Thoracic aorta (tissue), 2 donors: Measurements from ENCODE around the gene TTN. TPM values are rescaled to one million over a fixed set of nuclear protein-coding genes. Genes with fewer than 3 reads are reported as not detected.

ENCODE experiments used
- ATAC-seq: fragments of 150-250 bp; one replicate; pipeline ENCODE4 v1.8.0; 2017; ENCODE audit warnings: low read depth; ENCODE audit not compliant: insufficient number of reproducible peaks, low FRiP score
- DNase-seq: peaks from one replicate; pipeline ENCODE4 v3.0.0-alpha.2; 2020; ENCODE audit warnings: low spot score
- H3K27ac ChIP-seq, 2 donors: fragments of 200-600 bp; sonication (generic); 1 replicate in 1 of 2; 2 replicates in 1 of 2; pipeline ENCODE4 v1.5.1; 2016; ENCODE audit warnings: mild to moderate bottlenecking in 2 of 2, moderate library complexity in 2 of 2
- H3K27me3 ChIP-seq: fragments of 200-600 bp; sonication (generic); replicated peaks from 2 replicates; pipeline ENCODE4 v1.6.0; 2016; ENCODE audit warnings: mild to moderate bottlenecking; ENCODE audit not compliant: insufficient read depth
- H3K36me3 ChIP-seq: fragments of 200-600 bp; sonication (generic); one replicate; pipeline ENCODE4 v1.5.1; 2016
- H3K4me1 ChIP-seq, 2 donors: fragments of 200-600 bp; sonication (generic); 1 replicate in 1 of 2; 2 replicates in 1 of 2; pipeline versions ENCODE4 v1.5.1 to v1.6.0; 2016; ENCODE audit warnings: low read depth in 2 of 2, mild to moderate bottlenecking in 1 of 2; ENCODE audit not compliant: control insufficient read depth in 1 of 2
- H3K4me3 ChIP-seq: fragments of 200-600 bp; sonication (generic); 2 replicates; pipeline ENCODE4 v1.5.1; 2016; ENCODE audit warnings: mild to moderate bottlenecking
- H3K9me3 ChIP-seq: fragments of 200-600 bp; sonication (generic); 2 replicates; pipeline ENCODE4 v1.5.1; 2016
- total RNA-seq, 2 donors: library from RNA; depleted of rRNA; stranded (reverse); fragments of >200 nt; gene quantifications; one replicate each; pipeline versions ENCODE4 v1.1.0 to v1.2.3, GENCODE V29; 2016
- TF ChIP-seq, protein P1 (sequence below): fragments of 200-600 bp; sonication (generic); IDR thresholded peaks from one replicate; pipeline ENCODE4 v1.5.1; 2019; ENCODE audit warnings: antibody characterized with exemption

TTN gene
- total RNA-seq, 2 donors from 2014 or later: 7.0 to 16.4 TPM

GRCh38 chr2:178722296-178722695 is 84.9 kb downstream of the TTN start:
- ATAC-seq: no peak
- H3K36me3 ChIP-seq: no peaks in the 10 kb centered on the region
- no peaks in the 10 kb centered on the region for H3K27me3 ChIP-seq
- H3K9me3 ChIP-seq: peaks cover 3% of the 10 kb centered on the region
- no peaks in the 10 kb centered on the region for H3K4me1 ChIP-seq
- no peak for DNase-seq
- TF ChIP-seq, protein P1, sequence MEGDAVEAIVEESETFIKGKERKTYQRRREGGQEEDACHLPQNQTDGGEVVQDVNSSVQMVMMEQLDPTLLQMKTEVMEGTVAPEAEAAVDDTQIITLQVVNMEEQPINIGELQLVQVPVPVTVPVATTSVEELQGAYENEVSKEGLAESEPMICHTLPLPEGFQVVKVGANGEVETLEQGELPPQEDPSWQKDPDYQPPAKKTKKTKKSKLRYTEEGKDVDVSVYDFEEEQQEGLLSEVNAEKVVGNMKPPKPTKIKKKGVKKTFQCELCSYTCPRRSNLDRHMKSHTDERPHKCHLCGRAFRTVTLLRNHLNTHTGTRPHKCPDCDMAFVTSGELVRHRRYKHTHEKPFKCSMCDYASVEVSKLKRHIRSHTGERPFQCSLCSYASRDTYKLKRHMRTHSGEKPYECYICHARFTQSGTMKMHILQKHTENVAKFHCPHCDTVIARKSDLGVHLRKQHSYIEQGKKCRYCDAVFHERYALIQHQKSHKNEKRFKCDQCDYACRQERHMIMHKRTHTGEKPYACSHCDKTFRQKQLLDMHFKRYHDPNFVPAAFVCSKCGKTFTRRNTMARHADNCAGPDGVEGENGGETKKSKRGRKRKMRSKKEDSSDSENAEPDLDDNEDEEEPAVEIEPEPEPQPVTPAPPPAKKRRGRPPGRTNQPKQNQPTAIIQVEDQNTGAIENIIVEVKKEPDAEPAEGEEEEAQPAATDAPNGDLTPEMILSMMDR: no peak
- no peak overlapping the region for H3K4me3 ChIP-seq
- no peak overlapping the region for H3K27ac ChIP-seq

DNA sequence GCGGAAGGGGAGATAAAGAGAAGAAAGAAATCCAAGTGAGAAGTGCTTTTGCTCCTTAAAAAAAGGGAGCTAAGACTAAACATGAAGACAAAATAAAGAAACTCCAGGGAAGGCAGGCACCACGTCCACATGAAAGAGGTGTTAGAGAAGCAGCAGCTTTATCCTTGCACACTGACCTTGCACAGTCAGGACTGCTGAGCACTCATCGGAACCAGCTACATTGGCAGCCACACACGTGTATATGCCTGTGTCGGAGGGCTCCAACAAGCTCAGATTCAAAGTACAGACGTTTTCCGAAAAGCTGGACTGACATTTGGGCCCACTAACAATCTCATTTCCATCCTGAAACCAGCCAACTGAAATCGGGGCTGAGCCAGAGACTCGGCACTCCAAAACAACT is 88.2 kb downstream of the TTN start:
- DNase-seq (no peak), ATAC-seq (no peak)
- Histone ChIP-seq H3K9me3 (no peaks in the 10 kb centered on the region), H3K4me3 (no peak overlapping the region), H3K36me3 (no peaks in the 10 kb centered on the region), H3K4me1 (no peaks in the 10 kb centered on the region), H3K27me3 (no peaks in the 10 kb centered on the region), H3K27ac (no peak overlapping the region)
- TF ChIP-seq, protein P1: no peak

DNA sequence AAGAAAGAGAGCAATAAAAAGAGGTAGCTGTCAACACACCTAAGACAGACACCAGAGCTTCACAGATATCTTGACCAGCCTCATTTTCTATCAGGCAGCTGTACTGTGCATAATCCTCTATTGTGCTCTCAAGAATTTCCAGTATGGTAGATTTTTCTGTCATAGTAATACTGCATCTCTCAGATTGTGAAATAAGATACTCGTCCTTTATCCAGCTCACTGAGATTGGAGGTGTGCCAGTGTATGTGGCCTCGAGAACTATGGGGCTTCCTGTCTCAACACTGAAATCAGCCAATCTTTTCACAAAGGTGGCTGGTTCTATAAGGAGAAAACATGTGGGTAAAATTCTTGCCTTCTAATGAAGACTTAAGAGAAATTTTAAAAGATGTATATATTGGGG is 88.9 kb downstream of the TTN start:
- no peaks in the 10 kb centered on the region for H3K4me1 ChIP-seq
- TF ChIP-seq, protein P1: no peak
- no peak overlapping the region for H3K4me3 ChIP-seq
- H3K9me3 ChIP-seq: no peaks in the 10 kb centered on the region
- no peaks in the 10 kb centered on the region for H3K36me3 ChIP-seq
- ATAC-seq (no peak), DNase-seq (no peak)
- no peaks in the 10 kb centered on the region for H3K27me3 ChIP-seq
- no peak overlapping the region for H3K27ac ChIP-seq

DNA sequence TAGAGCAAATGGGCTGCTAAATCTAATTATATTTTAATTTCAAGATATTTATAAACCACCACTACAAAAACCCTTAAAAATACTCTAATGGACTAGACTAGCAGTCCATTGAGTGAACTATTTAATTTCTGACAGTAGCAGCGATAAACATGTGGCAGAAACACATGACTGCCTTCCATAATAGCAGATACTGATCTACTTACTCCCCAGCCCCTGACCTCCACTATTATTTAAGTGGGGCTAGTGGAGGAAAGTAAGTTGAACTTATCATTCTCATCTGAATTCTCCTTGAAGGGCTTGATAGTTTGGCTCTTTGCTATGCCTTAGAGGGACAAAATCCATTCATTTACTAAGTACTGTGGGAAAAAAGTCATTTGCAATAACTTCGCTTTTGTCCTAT is 90.8 kb downstream of the TTN start:
- Histone ChIP-seq H3K9me3 (no peaks in the 10 kb centered on the region), H3K36me3 (no peaks in the 10 kb centered on the region), H3K27me3 (no peaks in the 10 kb centered on the region), H3K4me1 (no peaks in the 10 kb centered on the region), H3K4me3 (no peak overlapping the region), H3K27ac (no peak overlapping the region)
- no peak for DNase-seq
- ATAC-seq: no peak
- TF ChIP-seq, protein P1: no peak

DNA sequence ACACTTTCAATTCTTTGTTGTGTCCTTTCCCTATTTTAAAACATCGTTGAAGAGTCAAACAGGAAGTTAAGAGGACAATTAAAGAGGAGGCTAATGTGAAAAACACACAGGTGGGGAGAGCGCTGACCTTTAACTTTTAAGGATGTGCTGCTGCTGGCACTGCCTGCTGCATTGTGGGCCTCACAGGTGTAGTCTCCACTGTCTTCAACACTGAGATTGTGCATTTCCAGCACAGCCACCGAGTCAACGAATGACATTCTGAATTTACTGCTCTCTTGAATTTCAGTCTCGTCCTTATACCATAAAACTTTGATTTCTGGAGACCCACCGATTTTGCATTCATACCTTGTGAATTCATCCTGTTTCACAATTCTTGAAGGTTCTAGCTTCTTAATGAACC is 91.9 kb downstream of the TTN start:
- Histone ChIP-seq H3K4me1 (no peaks in the 10 kb centered on the region), H3K4me3 (no peak overlapping the region), H3K9me3 (no peaks in the 10 kb centered on the region), H3K36me3 (no peaks in the 10 kb centered on the region), H3K27ac (no peak overlapping the region), H3K27me3 (no peaks in the 10 kb centered on the region)
- TF ChIP-seq, protein P1: no peak
- no peak for DNase-seq
- no peak for ATAC-seq
